ENCODE measurements around the gene PIN1.

Gene PIN1

GRCh38 chr19:9885077-9885552 is 50.0 kb downstream of the PIN1 start:
- H3K27ac ChIP-seq = no peak overlapping the region
- H3K4me3 ChIP-seq (ENCODE audit: low read depth, low read length) = no peak overlapping the region
- peak; percentile 40 for DNase-seq
- H3K27me3 ChIP-seq (replicated peaks) = no peaks in the 10 kb centered on the region
- TF ChIP-seq, protein P1, sequence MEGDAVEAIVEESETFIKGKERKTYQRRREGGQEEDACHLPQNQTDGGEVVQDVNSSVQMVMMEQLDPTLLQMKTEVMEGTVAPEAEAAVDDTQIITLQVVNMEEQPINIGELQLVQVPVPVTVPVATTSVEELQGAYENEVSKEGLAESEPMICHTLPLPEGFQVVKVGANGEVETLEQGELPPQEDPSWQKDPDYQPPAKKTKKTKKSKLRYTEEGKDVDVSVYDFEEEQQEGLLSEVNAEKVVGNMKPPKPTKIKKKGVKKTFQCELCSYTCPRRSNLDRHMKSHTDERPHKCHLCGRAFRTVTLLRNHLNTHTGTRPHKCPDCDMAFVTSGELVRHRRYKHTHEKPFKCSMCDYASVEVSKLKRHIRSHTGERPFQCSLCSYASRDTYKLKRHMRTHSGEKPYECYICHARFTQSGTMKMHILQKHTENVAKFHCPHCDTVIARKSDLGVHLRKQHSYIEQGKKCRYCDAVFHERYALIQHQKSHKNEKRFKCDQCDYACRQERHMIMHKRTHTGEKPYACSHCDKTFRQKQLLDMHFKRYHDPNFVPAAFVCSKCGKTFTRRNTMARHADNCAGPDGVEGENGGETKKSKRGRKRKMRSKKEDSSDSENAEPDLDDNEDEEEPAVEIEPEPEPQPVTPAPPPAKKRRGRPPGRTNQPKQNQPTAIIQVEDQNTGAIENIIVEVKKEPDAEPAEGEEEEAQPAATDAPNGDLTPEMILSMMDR (IDR thresholded peaks at IDR 0.05; ENCODE audit: low read depth, low read length, missing control alignments) = peak; percentile 58
- H3K36me3 ChIP-seq (replicated peaks) = no peaks in the 10 kb centered on the region
- in situ Hi-C loops (cut with HindIII; ENCODE audit: low pct_ligation_motif_present, low sequenced_read_pairs) = no loop called here

DNA sequence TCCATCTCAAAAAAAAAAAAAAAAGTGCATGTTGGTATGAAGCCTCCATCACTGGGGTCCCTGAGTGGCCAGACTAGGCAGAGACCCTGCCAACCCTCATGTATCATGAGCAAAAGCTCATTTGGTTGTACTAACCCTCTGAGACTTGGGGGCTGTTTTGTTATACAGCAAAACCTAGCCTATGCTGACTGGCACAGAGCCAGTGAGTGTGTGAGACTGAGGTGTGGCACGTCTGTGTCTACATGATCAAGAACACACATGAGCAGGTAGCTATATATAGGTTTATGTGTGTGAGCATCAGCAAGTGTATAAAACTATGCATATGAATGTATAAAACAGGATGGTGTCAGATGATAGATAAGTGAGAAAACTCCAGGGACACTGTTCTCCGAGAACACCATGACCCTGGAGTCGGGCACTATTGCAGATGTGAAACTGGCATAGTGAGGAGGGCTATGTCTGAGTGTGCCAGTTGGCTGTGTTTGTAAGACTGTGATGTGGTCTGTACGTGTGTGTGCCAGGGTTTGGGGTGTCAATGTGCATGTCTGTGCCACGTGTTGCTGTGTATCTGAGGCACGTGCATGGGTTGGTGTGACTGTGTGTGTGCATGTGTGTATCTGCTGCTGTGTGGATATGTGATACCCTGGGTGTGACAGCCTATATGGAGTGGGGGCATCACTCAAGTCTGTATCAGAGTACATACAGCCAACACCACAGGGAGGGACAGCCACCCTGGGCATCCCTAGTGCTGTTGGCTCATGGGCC is 56.7 kb downstream of the PIN1 start:
- in situ Hi-C loops (cut with HindIII; ENCODE audit: low pct_ligation_motif_present, low sequenced_read_pairs) = no loop called here
- DNase-seq = no peak
- H3K4me3 ChIP-seq (ENCODE audit: low read depth, low read length) = no peak overlapping the region

More for the DNA sequence above, 56.7 kb downstream of the PIN1 start:
- Histone ChIP-seq H3K27ac (no peak overlapping the region), H3K27me3 (replicated peaks) (no peaks in the 10 kb centered on the region), H3K36me3 (replicated peaks) (no peaks in the 10 kb centered on the region)
- TF ChIP-seq, protein P1 (IDR thresholded peaks at IDR 0.05; ENCODE audit: low read depth, low read length, missing control alignments) = no peak

Measured in brain microvascular endothelial cell (primary cell).